MCF 10A (cell line): ENCODE results near the gene HAAO. TPM values are rescaled to one million over a fixed set of nuclear protein-coding genes. Genes with fewer than 3 reads are reported as not detected.
A peak's percentile ranks its signal among the peaks of the same experiment; 100 is the strongest.

Source experiments
- BruUV-seq: library from RNA; stranded (reverse); fragments of 400-500 nt; replicated peaks from 2 replicates; lab custom pipeline; 2021; lab: Mats Ljungman, UMichigan
- CTCF ChIA-PET: fragments of 300-600 bp; sonication (Branson Sonifier 250); formaldehyde crosslinking; extraction: SDS; loops from one replicate; lab custom pipeline; 2021; ENCODE audit warnings: antibody characterized with exemption, inconsistent platforms; lab: Yijun Ruan, JAX
- POLR2A ChIA-PET: fragments of 300-600, 350-650 bp; sonication (Branson Sonifier 250); formaldehyde crosslinking; extraction: SDS; loops from one replicate; lab custom pipeline; 2020; ENCODE audit warnings: antibody characterized with exemption, inconsistent platforms; lab: Yijun Ruan, JAX
- DNase-seq: peaks from one replicate; pipeline ENCODE4 v3.0.0-alpha.2; 2018; ENCODE audit not compliant: unreplicated experiment
- H3K27ac Mint-ChIP-seq: one replicate; pipeline ENCODE4 v1.8.0; 2022; ENCODE audit warnings: mild to moderate bottlenecking, low read depth, mixed read lengths; ENCODE audit not compliant: unreplicated experiment
- H3K27me3 Mint-ChIP-seq: one replicate; pipeline ENCODE4 v1.8.0; 2022; ENCODE audit warnings: mixed read lengths; ENCODE audit not compliant: insufficient read depth, unreplicated experiment
- H3K36me3 Mint-ChIP-seq: one replicate; pipeline ENCODE4 v1.8.0; 2022; ENCODE audit warnings: mild to moderate bottlenecking, moderate library complexity, mixed read lengths; ENCODE audit not compliant: insufficient read depth, unreplicated experiment
- H3K4me1 Mint-ChIP-seq: one replicate; pipeline ENCODE4 v1.8.0; 2022; ENCODE audit warnings: mixed read lengths; ENCODE audit not compliant: insufficient read depth, unreplicated experiment
- H3K4me3 Mint-ChIP-seq: one replicate; pipeline ENCODE4 v1.8.0; 2022; ENCODE audit warnings: mild to moderate bottlenecking, moderate library complexity, mixed read lengths; ENCODE audit not compliant: unreplicated experiment
- H3K9me3 Mint-ChIP-seq: one replicate; pipeline ENCODE4 v1.8.0; 2022; ENCODE audit warnings: mixed read lengths; ENCODE audit not compliant: unreplicated experiment
- intact Hi-C: fragments of 100-400 bp; cut with micrococcal nuclease; formaldehyde crosslinking; loops from 2 replicates; pipeline ENCODE4 v1.14.1; 2022
- total RNA-seq: library from RNA; stranded (reverse); gene quantifications from 2 replicates; pipeline ENCODE4 v1.2.3, GENCODE V29; 2022
- TF ChIP-seq, protein P1 (sequence below): fragments of 200-600 bp; IDR thresholded peaks from one replicate; pipeline ENCODE4 v1.8.0; 2022; ENCODE audit warnings: antibody characterized with exemption, mild to moderate bottlenecking; ENCODE audit not compliant: unreplicated experiment

HAAO gene
- total RNA-seq, 1 experiment from 2014 or later, result not detected

DNA sequence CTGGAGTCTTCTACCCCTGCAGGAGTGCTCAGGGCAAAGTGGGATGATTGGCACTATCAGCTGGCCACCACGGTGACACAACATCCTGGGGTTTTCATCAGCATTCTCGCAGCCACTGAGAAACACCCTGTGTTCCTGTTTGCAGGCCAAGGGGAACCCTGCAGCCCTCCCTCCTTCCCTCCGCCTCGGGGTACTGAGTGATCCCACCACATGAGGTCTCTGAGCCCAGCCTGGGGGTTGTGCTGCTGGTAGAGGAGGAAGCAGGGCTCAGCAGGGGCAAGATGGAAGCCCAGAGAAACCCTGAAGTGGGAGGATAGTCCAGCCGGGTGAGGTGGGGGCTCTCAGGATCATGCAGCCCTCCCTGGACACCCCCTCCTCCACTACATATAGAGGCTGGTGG is 28.3 kb downstream of the HAAO start, which contains the start of gene OXER1:
Gene OXER1, minus strand, starts transcription at position 40 of the 400 bp plus-strand sequence. CDS start 73 bp downstream, outside the sequence.
- Mint-ChIP-seq H3K36me3 (no peaks in the 10 kb centered on the region), H3K4me3 (no peak within 1 kb of the TSS), H3K27ac (peak within 1 kb of the TSS; percentile 40), H3K4me1 (peaks cover 6% of the 10 kb centered on the region), H3K27me3 (no peaks in the 10 kb centered on the region), H3K9me3 (no peaks in the 10 kb centered on the region)
- BruUV-seq, result no TSS peak
- POLR2A ChIA-PET, result no interaction called here
- intact Hi-C loops, result no loop called here
- CTCF ChIA-PET, result no interaction called here
- TF ChIP-seq, protein P1, sequence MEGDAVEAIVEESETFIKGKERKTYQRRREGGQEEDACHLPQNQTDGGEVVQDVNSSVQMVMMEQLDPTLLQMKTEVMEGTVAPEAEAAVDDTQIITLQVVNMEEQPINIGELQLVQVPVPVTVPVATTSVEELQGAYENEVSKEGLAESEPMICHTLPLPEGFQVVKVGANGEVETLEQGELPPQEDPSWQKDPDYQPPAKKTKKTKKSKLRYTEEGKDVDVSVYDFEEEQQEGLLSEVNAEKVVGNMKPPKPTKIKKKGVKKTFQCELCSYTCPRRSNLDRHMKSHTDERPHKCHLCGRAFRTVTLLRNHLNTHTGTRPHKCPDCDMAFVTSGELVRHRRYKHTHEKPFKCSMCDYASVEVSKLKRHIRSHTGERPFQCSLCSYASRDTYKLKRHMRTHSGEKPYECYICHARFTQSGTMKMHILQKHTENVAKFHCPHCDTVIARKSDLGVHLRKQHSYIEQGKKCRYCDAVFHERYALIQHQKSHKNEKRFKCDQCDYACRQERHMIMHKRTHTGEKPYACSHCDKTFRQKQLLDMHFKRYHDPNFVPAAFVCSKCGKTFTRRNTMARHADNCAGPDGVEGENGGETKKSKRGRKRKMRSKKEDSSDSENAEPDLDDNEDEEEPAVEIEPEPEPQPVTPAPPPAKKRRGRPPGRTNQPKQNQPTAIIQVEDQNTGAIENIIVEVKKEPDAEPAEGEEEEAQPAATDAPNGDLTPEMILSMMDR, result no peak
- DNase-seq, result no peak

DNA sequence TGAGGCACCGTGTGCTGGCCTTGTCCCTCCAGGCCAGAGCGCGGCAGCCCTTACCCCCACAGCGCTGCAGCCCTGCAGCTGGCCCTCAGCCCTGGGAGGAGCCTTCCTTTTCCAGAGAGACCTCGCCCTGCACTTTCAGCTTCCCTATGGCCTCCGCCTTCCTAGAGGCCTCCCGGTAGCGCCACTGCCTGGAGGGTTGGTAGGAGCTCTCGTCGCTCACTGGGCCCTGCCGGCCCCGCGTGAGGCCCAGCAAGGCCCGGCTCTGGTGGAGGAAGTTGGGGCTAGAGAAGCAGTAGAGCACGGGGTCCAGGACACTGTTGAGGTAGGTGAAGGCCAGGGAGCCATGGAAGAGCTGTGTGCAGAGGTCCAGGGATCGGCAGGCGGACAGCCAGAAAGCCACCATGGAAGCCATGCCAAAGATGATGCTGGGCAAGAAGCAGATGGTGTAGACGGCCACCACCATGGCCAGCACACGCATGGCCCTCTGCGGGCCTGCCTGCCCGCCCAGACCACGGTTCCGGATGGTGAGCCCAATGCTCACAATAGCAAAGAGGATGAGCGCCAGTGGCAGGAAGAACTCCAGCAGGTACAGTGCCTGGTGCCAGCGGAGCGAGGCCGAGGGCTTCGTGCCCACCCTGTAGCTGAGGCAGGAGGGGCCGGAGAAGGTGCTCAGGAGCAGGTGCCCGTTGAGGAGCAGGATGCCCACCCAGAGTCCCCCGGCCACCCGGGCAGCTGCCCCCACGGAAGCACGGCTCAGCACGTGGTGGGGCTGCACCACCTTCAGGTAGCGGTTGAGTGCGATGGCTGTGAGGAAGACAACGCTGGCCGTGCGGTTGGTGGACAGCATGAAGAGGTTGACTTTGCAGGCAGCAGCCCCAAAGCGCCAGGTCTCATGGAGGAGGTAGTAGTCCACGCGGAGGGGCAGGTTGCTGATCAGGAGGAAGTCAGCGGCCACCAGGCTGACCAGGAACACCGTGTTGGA is 29.3 kb downstream of the HAAO start:
- intact Hi-C loops, result no loop called here
- no peak overlapping the region for H3K4me3 Mint-ChIP-seq
- DNase-seq, result no peak
- TF ChIP-seq, protein P1, result no peak
- peaks cover 6% of the 10 kb centered on the region for H3K4me1 Mint-ChIP-seq
- POLR2A ChIA-PET, result no interaction called here
- no peaks in the 10 kb centered on the region for H3K36me3 Mint-ChIP-seq
- no TSS peak for BruUV-seq
- peak overlapping the region; percentile 40 for H3K27ac Mint-ChIP-seq
- CTCF ChIA-PET, result no interaction called here
- no peaks in the 10 kb centered on the region for H3K27me3 Mint-ChIP-seq
- H3K9me3 Mint-ChIP-seq, result no peaks in the 10 kb centered on the region

DNA sequence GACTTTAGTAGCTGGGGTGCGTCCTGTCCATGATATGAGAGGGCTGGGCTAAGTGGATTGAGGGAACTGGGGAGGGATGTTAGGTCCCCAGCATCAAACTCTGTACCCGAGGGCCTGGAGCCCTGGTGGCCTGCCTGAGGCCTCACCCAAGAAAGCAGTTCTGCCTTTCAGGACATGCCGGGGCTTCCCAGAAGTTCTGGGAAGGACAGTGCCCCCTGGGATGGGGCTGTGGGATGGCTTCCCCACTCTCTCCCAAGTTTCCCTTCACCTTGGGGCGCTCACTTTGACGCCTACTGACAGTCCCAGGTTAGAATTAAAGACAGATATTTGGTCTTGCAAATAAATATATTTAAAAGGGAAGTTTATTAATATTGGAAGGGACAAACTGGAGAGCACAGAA is 30.2 kb downstream of the HAAO start:
- TF ChIP-seq, protein P1, result no peak
- Mint-ChIP-seq H3K27ac (no peak overlapping the region), H3K27me3 (no peaks in the 10 kb centered on the region), H3K9me3 (no peaks in the 10 kb centered on the region), H3K4me3 (no peak overlapping the region), H3K4me1 (peaks cover 6% of the 10 kb centered on the region), H3K36me3 (no peaks in the 10 kb centered on the region)
- POLR2A ChIA-PET, result no interaction called here
- no TSS peak for BruUV-seq
- CTCF ChIA-PET, result no interaction called here
- DNase-seq, result no peak
- intact Hi-C loops, result no loop called here

DNA sequence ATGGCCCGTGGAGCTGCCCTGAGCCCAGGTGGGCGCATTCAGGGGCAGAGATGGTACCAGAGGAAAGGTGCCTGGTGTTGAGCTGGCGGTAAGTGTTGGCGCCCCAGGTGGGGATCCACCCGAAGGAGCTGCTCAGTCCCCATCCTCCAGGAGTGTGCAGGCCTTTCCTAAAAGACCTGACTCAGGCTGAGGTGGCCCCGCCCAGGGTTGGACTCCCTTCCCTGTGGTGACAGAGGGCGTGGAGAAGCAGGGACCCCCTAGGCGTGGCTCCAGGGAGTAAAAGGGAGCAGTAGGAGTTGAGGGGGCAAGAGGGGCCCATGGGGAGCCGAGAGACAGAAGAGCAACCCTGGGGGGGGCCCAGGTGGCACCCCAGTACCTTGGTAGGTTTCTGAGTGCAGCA is 30.8 kb downstream of the HAAO start:
- intact Hi-C loops, result no loop called here
- CTCF ChIA-PET, result no interaction called here
- POLR2A ChIA-PET, result no interaction called here
- Mint-ChIP-seq H3K36me3 (no peaks in the 10 kb centered on the region), H3K27me3 (no peaks in the 10 kb centered on the region), H3K27ac (peak overlapping the region; percentile 32), H3K4me1 (peaks cover 6% of the 10 kb centered on the region), H3K4me3 (no peak overlapping the region), H3K9me3 (no peaks in the 10 kb centered on the region)
- no peak for DNase-seq
- no TSS peak for BruUV-seq
- TF ChIP-seq, protein P1, result no peak
